ENCODE measurements around the gene CPSF3. TPM values are rescaled to one million over a fixed set of nuclear protein-coding genes. Genes with fewer than 3 reads are reported as not detected.
A peak's percentile ranks its signal among the peaks of the same experiment; 100 is the strongest.

Gene CPSF3
- total RNA-seq, 1 experiment from 2014 or later: 95.5 TPM

- Mint-ChIP-seq H3K27ac (peak overlapping the region in 2 of 3 experiments; percentile 86 to 94; a peak in 5 of 7 replicates), H3K36me3 (ENCODE audit: insufficient read depth in 1 of 3, low read depth in 3 of 3) (peaks cover 3 to 19% (median 4%) of the 10 kb centered on the region in 3 experiments; a peak in 6 of 7 replicates), H3K4me3 (no peak overlapping the region; a peak in 1 of 5 replicates), H3K27me3 (ENCODE audit: low read depth) (no peaks in the 10 kb centered on the region; the same call in 1 of the 2 replicates), H3K4me1 (peaks cover 3 to 11% of the 10 kb centered on the region in 2 experiments; a peak in 3 of 4 replicates), H3K9me3 (no peaks in the 10 kb centered on the region)
- Histone ChIP-seq H3K14ac (ENCODE audit: insufficient read depth, low read length) (no peak overlapping the region), H3K4ac (ENCODE audit: low read depth, low read length) (no peak overlapping the region), H3K23me2 (ENCODE audit: insufficient read length, low read depth, low read length, poor library complexity, severe bottlenecking) (no peaks in the 10 kb centered on the region), H3K9me3 (ENCODE audit: control insufficient read depth, low read depth, low read length) (no peaks in the 10 kb centered on the region), H3K27ac (ENCODE audit: insufficient read length, low read depth, low read length) (no peak overlapping the region), H4K5ac (ENCODE audit: insufficient read length, low read depth, low read length) (no peak overlapping the region), H3K23ac (ENCODE audit: insufficient read length, low read depth, low read length) (no peak overlapping the region), H3T11ph (ENCODE audit: low read length) (no peak overlapping the region), H3K79me1 (ENCODE audit: insufficient read depth, low read depth, low read length, poor library complexity, severe bottlenecking) (no peaks in the 10 kb centered on the region), H2BK20ac (ENCODE audit: low read depth, low read length, poor library complexity, severe bottlenecking) (no peak overlapping the region), H4K20me1 (ENCODE audit: control insufficient read depth, insufficient read depth, insufficient read length) (no peaks in the 10 kb centered on the region), H2BK15ac (ENCODE audit: low read depth, low read length) (no peak overlapping the region), H2AFZ (ENCODE audit: low read length) (no peak overlapping the region), H2AK5ac (ENCODE audit: insufficient read length, low read length) (no peak overlapping the region), H3K4me1 (ENCODE audit: insufficient read depth, low read length) (no peaks in the 10 kb centered on the region; the same call in 1 of the 2 replicates), H2BK12ac (ENCODE audit: insufficient read length, low read depth, low read length) (no peak overlapping the region), H2BK120ac (ENCODE audit: low read depth, low read length, poor library complexity, severe bottlenecking) (no peak overlapping the region), H3K79me2 (ENCODE audit: insufficient read depth, low read length) (no peaks in the 10 kb centered on the region), H3K56ac (ENCODE audit: insufficient read length, low read depth, low read length) (no peak overlapping the region), H3K9ac (ENCODE audit: extremely low read depth, insufficient read length, low read length) (no peak overlapping the region), H3K27me3 (ENCODE audit: insufficient read depth, low read length) (no peaks in the 10 kb centered on the region), H3K18ac (ENCODE audit: insufficient read length, low read depth, low read length) (no peak overlapping the region), H3K4me2 (ENCODE audit: insufficient read depth, insufficient read length, low read length) (no peak overlapping the region), H4K91ac (ENCODE audit: insufficient read length, low read depth, low read length) (no peak overlapping the region), H2BK5ac (ENCODE audit: insufficient read length, low read length) (no peak overlapping the region), H4K8ac (replicated peaks; ENCODE audit: insufficient read length, low read depth, low read length) (no peak overlapping the region)
- no peak for TF ChIP-seq CTCF (conservative IDR thresholded peaks at IDR 0.05)
- DNase-seq: no peak
- no CpG with 5 or more reads among the region's 12 CpGs for WGBS (ENCODE audit: extremely low coverage, insufficient read length, low lambda C conversion rate)
These were observed 22.4 kb upstream of the CPSF3 start for GRCh38 chr2:9401059-9401547.
